AG04449 (cell line): ENCODE results near the gene AFF3.

Experiments
- CTCF ChIA-PET: fragments of 350-600 bp; formaldehyde crosslinking; extraction: SDS; loops from one replicate; lab custom pipeline; 2021; ENCODE audit warnings: antibody characterized with exemption; lab: Yijun Ruan, JAX
- POLR2A ChIA-PET: fragments of 400-600, 350-600 bp; formaldehyde crosslinking; extraction: SDS; loops from one replicate; lab custom pipeline; 2020; ENCODE audit warnings: antibody characterized with exemption, inconsistent platforms; lab: Yijun Ruan, JAX
- DNase-seq: peaks from one replicate; pipeline ENCODE4 v3.0.0-alpha.2; 2010; ENCODE audit warnings: low read depth, low spot score
- H3K4me3 ChIP-seq: 2 replicates; pipeline ENCODE4 v1.5.1; 2011; ENCODE audit warnings: low read depth, mild to moderate bottlenecking, control low read depth, low read length
- TF ChIP-seq, protein P1 (sequence below): IDR thresholded peaks from one replicate; pipeline ENCODE4 v1.5.1; 2011; ENCODE audit warnings: mild to moderate bottlenecking, moderate library complexity, low read length, control low read depth, inconsistent platforms; ENCODE audit not compliant: insufficient read depth; ENCODE audit errors: missing control alignments

Gene AFF3

DNA sequence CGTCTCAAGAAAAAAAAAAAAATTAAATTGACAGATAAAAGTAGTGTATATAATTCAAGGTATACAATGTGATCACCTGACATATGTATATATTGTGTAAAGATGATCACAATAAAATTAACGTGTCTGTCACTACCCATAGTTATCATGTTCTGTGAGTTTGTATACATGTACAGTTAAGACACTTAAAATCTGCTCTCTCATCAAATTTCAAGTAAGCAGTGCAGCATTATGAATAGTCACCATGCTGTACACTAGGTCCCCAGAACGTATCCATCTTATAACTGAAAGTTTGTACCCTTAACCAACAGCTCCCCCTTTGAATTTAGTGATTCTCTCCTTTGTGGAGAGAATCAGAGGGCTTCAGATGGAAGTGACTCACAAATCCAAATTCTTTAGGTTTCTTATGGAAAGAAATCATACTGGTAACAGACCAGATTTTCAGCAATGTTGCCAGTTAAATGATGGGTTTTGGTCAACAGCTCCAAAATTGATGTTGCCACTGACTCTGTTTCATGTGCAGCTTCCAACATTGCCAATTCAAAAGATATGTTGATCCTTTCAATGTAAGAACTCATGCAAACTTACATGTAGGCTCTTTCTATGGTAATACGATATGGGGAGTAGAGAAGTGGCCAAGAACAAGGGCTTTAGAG lies 281.5 kb downstream of the AFF3 start:
- TF ChIP-seq, protein P1, sequence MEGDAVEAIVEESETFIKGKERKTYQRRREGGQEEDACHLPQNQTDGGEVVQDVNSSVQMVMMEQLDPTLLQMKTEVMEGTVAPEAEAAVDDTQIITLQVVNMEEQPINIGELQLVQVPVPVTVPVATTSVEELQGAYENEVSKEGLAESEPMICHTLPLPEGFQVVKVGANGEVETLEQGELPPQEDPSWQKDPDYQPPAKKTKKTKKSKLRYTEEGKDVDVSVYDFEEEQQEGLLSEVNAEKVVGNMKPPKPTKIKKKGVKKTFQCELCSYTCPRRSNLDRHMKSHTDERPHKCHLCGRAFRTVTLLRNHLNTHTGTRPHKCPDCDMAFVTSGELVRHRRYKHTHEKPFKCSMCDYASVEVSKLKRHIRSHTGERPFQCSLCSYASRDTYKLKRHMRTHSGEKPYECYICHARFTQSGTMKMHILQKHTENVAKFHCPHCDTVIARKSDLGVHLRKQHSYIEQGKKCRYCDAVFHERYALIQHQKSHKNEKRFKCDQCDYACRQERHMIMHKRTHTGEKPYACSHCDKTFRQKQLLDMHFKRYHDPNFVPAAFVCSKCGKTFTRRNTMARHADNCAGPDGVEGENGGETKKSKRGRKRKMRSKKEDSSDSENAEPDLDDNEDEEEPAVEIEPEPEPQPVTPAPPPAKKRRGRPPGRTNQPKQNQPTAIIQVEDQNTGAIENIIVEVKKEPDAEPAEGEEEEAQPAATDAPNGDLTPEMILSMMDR, result no peak
- no peak for DNase-seq
- CTCF ChIA-PET, result no interaction called here
- POLR2A ChIA-PET, result interaction anchor here (1.6 kb wide), 1 partner anchor 19 kb away, joined by 4 read pairs; no protein-coding TSS in a partner anchor
- no peak overlapping the region for H3K4me3 ChIP-seq

DNA sequence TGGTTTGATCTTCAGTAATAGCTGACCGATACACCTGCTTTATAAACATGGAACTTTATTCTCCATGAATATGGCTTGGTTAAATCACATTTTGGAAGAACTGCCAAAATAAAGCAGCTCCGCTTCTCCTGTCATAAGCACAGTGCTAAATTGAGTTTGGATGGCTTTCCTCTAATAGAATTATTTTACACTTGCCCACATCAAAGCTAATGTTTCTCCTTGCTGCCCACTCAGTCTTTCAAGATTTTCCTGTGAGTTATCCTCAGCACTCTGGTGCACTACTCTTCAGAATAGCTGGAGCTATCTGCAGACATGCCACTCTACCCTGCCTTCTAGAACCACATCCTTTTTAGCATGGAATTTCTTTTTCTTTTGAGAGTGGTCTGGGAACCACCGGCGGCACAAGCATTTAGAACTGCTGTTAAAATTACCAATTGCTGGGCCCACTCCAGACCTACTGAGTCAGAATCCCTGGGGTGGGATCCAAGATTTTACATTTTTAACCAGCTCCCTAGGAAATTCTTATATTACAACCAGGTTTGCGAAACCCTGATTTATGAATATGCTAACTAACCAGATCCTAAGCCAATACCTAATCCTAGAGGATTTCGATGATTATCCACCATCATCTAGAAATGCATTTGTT lies 283.3 kb downstream of the AFF3 start:
- H3K4me3 ChIP-seq, result no peak overlapping the region
- ChIA-PET CTCF (interaction anchor here (1.0 kb wide), 1 partner anchor 133 kb away, joined by 4 read pairs; no protein-coding TSS in a partner anchor), POLR2A (interaction anchor here (0.8 kb wide), 1 partner anchor 20 kb away, joined by 3 read pairs; no protein-coding TSS in a partner anchor)
- TF ChIP-seq, protein P1, result no peak
- DNase-seq, result no peak

DNA sequence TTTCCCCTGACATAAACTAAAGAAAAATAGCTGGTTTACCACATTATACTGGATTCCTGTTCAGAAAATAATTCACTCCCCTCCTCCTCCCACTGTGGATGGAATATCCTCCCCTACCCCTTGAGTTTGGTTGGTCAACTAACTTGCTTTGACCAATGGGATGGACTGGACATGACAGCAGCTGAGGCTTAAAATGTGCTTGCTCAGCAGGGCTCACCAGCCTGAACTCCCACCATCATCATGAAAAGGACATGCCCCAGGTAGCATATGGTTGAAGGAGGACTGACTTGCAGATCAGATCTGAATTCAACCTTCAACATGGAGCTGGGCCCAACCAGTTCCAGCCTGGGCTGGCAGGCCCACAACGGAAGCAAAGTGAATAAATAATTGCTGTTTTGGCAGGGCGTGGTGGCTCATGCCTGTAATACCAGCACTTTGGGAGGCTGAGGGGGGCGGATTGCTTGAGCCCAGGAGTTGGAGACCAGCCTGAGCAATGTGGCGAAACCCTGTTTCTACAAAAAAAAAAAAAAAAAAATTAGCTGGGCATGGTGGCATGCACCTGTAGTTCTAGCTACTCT lies 284.4 kb downstream of the AFF3 start:
- H3K4me3 ChIP-seq, result no peak overlapping the region
- TF ChIP-seq, protein P1, result no peak
- CTCF ChIA-PET, result no interaction called here
- no peak for DNase-seq
- POLR2A ChIA-PET, result interaction anchor here (0.6 kb wide), 1 partner anchor 256 kb away, joined by 4 read pairs; no protein-coding TSS in a partner anchor

DNA sequence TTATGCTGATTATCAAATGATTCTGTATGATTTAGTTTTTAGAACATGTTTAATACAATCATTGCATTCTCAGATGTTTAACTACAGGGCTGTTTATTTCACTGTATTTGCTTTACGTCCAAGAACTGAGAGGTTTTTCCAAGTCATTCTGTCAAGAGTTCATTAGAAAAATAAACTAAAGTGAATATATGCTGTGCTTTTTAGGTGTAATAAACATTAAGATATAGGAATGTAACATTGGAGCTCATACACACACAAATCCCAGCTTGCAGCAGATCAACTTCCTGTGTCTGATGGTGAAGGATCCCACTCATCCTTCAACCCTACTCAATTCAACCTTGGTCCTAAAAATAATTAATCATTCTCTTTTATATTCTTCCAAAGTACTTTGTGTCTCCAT lies 285.0 kb downstream of the AFF3 start:
- DNase-seq, result no peak
- no peak overlapping the region for H3K4me3 ChIP-seq
- ChIA-PET CTCF (no interaction called here), POLR2A (no interaction called here)
- TF ChIP-seq, protein P1, result no peak

DNA sequence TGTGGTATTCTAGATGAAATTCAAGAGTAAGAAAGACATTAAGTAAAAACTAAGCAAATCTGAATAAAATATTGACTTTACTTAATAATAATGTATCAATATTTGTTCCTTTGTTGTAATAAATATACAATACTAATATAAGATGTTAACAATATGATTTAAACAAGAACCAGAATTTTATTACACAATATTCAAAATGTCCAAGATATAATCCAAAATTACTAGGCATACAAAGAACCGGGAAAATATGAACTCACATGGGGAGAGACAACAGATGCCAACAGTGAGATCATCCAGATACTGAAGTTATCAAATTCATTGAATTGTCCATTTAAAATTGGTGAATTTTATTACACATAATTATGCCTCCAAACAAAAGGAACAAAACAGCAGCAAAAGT lies 286.3 kb downstream of the AFF3 start:
- TF ChIP-seq, protein P1, result no peak
- no peak overlapping the region for H3K4me3 ChIP-seq
- CTCF ChIA-PET, result no interaction called here
- no peak for DNase-seq
- POLR2A ChIA-PET, result no interaction called here
